ENCODE data around the gene CMIP.

The CMIP gene

DNA sequence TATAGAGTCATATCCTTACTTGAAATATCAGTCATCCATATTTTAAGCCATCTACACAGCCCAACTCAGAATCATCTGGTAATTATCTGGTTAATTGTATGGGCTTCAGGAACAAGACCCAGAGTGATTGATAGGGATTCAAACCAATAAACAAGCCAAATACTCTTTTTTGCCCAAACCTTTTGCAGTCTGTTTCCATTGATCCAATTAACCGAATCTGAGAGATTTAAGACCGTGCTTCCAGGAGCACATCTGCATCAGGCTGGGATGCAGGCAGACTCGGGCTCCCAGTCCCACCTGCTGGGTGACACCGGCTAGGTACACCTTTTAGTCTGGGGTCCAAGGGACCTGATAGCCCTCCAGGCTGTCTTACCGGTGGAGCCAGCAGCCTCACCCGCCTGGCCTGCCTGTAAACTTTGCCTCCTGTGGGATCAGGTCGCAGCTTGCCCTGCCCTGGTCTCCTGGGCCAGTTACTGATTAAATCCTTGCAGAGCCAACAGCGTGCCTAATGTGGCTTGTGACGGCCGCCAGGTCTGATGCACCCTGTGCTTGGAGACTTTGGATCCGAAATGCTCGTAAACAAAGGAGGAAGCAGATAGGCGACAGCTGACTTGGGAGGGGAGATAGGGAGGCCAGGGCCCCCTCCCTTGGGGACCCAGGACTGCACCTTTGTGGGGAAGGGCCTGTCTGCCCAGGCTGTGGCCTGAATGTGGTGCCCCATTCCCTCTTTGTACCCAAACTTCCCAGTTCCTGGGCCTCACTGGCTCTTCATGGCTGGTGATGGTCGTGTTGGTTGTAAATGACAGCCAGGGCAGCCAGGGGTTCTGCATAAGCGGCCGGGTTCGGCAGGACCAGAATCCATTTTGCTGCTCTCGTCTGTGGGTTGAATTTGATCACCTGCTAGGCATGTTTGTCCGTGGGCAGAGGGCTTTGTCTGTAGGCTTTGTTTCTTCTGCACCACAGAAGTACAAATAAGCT is 3.8 kb downstream of the CMIP start:
- no peak for DNase-seq

DNA sequence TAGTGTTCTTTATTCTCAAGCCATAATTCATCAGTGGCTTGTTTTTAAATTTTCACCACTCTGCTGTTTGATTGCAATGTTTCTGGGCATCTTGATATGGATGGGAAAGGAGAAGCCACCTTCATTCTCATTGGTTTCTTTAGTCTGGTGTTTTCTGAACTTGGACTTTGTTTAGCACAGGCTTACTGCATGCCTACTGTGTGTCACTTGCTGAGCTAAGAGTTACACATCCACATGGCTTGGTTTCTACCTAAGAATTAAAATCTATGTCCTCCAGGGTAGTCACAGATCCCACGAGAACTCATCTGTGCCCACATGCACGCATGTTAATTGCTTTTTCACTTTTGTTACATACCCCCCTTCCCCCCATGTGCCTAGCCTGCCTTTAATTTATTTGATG is 4.6 kb downstream of the CMIP start:
- no peak for DNase-seq

DNA sequence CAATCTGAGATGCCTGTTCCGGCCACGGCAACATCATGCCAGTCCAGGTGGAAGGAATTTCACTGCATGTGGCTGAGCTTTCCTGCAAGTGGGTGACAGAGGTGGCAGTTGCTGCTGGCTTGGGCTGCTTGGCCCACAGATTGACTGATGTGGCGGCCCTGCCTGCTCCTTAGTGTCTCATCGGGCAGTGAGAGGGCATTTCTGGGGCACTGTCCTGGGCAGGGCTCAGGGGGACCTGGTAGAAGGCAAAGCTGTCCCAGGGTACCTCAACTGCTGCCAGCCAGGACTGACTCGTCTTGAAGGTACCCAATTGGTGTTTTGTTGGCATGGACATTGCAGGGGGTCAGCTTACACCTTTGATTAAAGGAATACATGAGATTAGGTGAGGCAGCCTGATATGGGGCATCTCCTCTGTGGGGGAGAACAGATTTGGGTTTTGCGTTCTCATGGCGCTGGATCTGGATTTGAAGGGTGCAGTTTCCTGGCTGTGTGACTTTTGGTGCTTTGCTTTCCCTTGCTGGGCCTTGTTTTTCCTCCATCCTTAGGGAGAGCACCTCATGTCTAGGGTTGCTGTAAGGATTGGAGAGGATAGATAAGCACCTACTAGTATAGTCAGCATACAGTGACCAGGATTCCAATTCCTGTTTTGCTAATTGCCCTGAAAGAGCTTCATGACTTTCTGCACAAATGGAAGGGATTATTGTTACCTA is 5.4 kb downstream of the CMIP start:
- DNase-seq: no peak

DNA sequence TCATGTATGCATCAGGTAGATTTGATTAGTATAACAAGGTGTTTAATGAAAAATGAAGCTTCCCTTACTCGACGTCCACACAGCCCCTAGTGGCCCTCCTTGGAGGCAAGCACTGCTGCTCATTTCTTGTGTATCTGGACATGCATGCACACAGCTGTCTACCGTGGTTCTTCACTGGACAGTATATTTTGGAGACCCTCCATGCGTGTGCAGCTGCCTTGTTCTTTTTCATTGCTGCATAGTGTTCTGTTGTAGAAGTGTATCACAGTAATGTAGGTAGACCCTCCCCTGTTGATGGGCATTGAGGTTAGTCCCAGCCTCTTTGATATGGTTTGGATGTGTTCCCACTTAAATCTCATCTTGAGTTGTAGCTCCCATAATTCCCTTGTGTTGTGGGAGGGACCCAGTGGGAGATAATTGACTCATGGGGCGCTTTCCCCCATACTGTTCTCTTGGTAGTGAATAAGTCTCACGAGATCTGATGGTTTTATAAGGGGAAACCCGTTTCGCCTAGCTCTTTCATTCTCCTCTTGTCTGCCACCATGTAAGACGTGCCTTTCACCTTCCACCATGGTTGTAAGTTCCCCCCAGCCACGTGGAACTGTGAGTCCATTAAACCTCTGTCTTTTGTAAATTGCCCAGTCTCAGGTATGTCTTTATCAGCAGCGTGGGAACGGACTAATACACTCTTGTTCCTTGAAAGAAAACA is 6.3 kb downstream of the CMIP start:
- DNase-seq: no peak

DNA sequence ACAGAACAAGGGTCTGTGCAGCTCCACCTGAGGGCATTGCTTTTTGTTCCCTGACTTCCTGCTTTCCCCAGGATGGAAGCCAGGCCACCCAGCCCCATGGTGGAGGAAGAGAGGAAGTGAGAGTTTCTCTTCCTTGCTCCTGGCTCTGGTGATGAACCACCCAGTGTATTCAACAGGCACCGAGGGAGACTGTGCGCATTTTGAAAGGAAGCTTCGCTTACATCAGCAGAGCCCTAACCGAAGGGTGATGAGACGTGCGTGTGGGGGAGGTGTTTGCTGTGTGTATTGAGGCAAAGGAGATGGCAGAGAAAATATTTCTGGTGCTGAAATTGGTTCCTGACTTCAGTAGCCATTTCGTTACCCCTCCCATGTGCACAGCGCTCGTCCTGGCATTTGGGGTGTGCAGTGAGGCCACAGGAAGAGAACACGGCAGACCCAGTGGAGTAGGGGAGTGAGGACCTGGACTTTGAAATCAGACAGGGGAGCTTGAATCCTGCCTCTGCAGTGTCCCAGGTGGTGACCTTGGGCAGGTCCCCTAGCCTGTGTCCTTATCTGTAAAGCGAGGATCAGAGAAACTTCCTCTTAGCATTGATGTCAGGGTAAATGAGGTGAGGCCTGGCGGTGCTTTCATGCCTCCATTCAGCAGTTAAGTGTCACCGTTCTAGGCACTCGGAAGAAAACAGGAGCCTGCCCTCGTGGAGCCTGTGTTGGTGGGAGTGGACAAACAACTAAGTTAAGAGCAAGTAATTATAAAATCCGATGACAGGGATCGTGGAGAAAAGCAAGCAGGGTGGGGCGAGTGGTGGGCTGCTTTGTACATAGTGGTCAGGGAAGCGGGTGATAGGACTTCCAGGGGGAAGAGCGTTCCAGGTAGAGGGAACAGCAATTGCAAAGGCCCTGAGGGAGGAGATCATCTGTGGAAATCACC is 7.4 kb downstream of the CMIP start:
- peak; percentile 59 for DNase-seq

DNA sequence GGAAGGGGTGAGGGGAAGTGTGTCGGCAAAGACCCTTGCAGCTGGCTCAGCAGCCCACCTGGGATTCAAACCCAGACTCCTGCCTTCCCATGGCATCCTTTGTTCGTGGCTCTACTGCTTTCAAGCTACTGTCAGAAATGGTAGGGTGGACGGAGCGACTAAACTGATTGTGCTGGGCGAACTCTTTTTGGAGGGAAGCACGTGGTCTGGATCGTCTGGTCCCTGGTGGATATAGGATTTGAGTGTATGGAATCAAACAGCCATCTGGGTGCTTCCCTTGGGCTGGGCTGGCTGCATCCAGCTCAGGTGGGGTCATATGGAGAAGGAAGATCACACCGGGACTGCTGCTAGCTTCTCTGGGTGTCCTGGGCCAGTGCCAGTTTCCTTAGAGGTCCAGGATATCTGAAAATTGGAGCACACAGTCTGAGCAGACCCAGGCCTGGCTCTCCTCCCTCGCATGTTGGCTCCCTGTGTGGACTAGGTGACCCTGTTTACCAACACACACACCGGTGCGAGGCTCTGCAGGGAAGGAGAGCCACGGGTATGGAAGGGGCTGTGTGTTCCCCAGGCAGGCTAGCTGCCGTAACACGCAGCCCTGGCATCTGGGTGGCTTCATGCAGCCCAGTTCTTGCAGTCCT is 8.6 kb downstream of the CMIP start:
- DNase-seq: no peak

DNA sequence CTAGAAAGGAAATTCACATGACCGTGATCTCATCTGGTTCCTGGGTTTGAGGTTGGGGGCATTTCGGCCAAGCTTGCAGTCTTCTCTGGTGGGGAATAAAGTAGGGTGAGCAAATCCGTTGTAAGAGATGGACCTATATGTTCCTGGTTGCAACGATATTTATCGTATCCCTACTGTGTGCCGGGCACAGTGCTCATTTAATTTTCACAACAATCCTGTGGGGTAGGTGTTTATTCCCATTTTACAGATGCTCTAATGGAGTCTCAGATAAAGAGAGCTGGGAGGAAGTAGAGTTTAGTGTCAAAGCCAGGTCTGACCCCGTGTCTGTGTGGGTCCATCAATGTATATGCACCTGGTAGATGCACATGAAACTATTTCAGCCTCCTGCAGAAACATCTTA is 9.4 kb downstream of the CMIP start:
- no peak for DNase-seq

DNA sequence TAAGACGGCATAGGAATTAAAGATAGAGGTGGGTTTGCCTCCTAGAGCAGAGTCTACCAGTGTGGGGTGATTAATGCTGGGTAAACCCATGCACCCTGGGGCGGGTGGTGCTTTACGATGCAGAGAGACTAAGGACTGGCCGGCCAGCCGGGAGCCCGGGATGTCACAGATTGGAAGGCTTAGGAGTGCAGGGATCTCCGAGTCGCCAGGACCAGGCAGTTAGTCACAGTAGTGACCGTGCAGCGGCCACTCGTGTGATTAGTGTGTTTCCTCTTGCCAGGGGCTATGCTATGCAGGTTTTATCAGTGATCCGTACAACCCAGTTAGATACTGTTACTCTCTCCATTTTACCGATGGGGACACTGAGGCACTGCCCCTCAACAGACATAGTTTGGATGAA is 10.4 kb downstream of the CMIP start:
- DNase-seq: no peak

DNA sequence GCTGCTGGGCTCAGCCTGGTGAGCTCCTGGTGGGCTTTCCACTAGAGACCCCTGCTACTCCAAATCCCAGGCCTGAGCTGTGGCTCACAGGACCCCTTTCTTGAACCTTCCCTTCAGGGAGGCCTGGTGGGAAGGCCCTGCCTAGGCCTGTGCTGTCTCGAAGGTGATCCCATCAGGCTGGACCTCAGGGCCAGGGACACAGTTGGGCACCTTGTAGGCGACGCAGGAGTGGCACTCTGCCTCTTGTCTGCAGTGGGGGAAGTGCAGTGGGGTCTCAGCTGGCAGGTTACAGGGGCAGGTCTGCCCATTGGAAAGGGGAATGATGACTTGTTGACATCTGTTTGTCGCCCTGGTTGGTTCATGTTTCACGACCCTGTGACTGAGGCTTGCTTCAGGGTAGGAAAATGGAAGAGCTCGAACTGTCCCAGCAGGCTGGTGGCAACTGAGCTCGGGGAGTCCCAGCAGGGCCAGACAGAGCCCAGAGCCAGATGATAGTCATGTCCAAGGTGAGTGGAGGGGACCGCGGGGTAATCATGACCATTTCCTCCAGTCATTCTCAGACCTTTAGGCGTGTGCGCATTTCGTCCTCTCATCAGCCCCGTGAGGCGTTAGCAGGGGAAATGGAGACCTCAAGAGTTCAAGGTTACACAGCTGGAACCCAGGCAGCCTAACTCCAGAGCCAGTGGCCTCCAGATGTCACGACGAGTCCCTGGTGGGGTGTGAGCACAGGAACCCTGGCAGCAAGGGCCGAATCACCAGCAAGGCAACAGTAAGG is 11.3 kb downstream of the CMIP start:
- DNase-seq: no peak

DNA sequence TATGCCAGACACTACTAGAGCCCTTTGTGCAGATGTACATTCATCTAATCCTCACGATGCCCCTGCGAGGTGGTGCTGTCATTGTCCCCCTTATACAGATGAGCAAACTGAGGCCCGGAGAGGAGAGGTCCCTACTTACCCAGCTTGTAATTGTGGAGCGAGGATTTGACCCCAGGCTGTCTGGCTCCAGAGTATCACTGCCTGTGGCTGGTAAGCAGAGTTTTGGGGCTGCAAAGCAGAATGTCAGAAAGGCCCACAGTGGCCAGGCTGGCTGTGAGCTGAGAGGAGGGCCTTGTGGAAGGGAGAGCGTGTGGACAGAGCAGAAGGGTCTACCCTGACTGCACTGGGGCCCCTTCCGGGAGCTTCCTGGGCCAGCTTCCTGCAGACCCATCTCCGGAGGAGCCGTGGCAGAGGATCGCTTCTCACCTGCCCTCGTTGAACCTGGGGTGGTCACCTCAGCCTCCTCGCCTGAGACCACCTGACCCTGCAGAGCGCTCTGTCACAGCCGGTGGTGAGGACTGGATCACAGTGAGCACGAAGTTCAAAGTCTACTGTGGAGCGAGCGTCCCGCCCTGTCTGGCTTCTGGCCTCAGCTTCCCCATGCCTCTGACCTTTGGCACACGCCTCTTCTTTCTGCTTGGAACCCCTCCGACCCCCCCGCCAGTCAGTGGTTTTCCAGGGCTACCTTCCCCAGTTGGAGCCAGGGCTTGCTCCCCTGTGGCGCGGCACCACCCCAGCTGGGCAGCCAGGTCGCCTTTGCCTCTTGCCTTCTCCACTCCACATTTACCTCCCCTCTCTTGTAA is 12.1 kb downstream of the CMIP start:
- DNase-seq: no peak

DNA sequence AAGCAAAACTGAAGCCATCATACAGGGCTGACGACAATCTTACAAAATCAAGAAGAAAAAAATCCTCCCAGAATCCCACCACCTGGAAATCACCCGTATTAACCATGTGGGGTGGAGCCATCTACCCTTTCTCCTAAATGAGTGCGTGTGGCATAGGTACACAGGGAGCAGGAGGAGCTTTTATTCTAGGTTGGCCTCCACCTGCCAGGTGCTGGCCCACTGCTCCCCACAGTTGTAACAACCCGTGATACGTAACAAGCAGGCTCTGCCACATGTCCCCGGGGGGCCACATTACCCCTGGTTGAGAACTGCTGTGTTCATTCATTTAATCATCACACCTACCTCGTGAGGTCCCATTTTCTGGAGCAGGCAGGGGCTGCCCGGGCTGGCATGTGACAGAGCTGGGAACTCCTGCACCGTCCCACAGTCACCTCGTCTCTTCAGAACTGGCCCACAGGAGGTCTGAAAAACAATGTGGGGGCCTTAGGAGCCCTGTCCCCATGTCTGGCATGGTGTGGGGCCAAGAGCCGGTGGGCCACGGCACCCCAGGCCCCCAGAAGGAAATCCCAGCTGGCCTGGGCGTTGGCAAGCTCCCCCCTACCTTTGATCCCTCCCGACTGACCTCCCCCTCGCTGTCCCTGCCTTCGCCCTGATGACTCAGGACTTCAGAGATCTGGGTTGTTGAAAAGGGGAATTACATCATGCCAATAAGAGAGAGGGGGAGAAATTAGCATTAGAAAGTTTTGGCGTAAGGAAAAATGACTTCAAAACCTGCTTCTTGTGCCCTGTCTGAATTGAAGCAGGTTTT is 12.9 kb downstream of the CMIP start:
- no peak for DNase-seq

DNA sequence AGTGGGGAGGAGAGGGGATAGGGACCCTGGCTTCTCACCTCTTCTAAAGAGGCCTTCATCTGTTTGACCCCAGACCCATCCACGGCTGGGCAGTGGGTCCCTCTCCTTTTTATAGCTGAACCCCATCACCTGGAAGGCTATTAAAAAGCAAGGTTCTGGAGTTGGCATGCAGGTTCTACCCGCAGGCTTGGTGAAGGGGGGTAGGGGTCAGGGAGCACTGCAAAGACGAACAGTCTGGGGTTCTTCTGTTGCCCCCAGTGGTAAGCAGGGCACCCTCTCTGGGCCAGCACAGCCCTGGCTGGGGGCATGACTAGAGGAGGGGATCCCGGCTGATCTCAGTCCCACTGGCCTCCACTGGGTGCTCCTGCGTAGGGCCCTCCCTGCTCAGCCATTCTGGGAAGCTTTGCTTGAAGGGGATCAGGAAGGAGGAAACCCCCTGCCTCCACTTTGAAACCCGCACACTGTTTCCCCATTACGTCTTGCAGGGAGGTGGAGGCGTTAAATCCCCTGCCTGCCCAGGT is 13.6 kb downstream of the CMIP start:
- DNase-seq: no peak

DNA sequence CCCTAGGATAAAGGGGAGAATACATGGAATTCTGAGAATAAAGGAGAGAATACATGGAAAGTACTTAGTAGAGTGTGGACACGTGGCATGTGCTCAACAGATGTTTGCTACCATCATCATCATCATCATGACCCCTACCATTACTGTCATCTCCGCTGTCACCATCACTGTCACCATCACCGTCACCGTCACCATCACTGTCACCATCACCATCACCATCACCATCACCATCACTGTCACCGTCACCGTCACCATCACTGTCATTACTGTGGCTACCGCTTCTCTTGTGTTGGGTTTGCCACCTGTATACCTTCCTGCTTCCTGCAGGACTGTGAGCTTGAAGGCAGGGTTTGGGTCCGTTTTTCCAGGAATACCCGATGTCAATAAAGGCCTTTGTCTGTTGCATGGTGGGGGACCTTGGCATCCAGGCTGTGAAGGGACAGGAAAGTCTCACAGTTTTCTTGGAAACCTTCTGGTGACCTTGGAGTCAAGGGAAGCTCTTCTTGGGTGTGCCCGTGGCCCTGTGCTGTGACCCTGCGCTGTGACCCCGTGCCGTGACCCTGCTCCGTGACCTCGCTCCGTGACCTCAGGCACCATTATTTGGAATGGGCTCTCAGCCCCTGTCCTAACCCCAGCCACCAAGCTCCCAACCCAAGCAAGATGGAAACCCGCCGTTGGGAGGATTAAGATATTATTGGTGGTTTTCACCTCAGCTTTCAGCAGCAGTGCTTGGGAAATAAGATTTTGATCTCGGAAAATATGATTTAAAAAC is 14.4 kb downstream of the CMIP start:
- DNase-seq: no peak

DNA sequence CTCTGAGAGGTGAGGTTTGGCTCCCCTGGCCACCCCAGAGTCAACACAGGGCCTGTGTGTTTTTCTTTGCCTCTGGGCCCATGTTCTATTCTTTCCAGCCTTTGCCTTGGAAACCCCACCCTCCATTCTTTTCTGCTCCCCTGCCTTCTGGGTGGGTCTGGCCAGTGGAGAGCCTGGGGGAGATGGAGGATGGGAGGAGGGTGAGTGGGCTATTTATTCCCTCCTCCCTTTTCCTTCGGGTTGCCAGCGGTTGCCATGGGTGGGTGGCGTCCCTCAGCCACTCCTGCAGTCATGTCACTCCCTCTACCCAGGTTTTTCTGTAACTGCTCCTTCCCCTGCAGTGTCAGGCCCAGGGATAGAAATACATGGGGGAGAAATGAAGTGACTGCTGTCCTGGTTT is 15.5 kb downstream of the CMIP start:
- DNase-seq: no peak

DNA sequence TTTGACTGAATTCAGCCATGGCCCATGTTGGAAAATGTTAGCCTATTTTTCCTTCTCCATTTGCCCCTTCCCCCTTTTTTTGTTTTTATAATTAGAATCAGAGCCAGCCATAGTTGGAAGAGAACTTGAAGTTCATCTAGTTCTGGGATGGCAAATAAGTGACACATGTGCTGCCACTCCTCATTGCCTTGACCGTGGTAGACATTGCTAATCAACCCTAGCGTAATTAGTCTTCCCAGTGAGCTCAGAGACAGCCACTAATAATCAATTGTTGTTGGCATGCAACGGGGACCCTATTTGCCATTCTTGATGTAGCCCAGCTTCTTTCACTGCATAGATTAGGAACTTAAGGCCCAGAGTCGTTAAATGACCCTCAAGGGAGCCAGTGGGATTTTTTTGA is 16.6 kb downstream of the CMIP start:
- no peak for DNase-seq

DNA sequence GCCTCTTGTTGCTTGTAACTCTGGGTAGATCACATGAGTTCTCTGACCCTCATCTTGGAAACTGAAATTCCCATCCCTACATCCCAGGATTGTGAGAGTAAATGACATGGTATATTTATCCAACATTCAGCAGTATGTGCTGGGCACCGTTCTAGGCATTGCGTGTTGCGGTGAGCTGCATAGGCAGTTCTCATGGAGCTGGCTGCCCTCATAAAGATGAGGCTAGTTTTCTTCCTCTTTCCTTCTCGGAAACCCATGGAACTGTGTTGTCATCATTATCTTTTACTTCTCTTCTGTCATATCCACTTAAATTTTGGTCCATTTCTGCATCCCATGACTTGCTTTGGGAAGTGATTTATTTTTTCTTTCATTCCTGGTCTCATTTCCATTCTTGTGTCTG is 17.2 kb downstream of the CMIP start:
- no peak for DNase-seq

DNA sequence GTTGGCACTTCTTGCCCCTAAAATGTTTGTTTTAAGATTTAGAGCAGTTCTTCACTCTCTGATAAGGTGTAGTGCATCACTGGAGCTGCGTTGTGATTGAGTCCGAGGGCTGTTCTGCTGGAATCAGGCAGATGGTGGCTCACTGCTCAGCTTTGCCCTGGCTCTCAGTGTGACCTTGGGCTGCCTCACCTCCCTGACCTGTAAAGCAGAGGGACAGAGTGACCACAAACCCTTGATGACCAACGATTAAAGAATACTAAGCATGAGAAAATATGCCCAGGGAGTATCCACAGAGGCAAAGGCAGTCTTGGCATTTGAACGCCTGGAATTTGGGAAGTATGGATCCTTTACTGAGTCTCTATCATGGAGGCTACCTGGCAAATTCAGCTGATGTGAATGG is 18.1 kb downstream of the CMIP start:
- DNase-seq: no peak

DNA sequence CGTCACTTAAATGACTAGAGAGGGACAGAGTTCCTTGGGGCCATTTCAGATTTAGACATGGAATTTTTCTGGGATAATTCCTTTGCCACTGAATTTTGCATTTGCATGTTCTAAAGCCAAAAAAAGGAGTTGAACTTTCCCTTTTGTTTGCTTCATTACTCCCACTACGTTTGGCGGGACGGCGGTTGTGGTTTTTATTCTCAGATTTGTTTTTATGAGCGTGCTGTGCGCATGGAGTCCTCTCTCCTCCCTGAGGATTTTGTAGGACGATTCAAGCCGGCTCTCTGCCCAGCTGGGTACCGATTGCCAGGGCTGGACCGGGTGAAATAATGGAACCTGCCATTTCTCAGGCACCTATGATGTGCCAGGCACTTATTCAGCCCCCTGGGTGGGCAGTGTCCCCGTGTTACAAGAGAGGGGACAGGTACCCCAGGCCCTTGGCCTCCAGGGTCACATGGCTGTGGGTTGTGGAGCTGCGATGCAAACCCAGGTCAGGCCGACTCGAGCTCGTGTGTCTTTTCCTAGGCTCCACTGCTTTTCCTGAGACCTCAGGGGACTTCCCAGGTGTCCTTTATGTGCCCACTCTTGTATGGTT is 18.8 kb downstream of the CMIP start:
- no peak for DNase-seq

Data from activated CD4-positive, alpha-beta T cell treated with anti-CD3 and anti-CD28 coated beads, Interleukin-2, Interleukin-6, amounts not matched to agents 100 ng/mL and 50 ng/mL, durations not matched to agents 16 hours and 8 hours (primary cell).